Lower lobe of right lung (tissue), 2 donors: ENCODE results near the gene TGFB1. TPM values are rescaled to one million over a fixed set of nuclear protein-coding genes. Genes with fewer than 3 reads are reported as not detected.

Experiments
- ATAC-seq, 2 donors: fragments of 200-7000 bp; cut with Tn5 transposase; one replicate each; pipeline ENCODE4 v1.9.1; 2020 to 2022; ENCODE audit warnings: mild to moderate bottlenecking in 2 of 2, moderate library complexity in 2 of 2
- DNase-seq: peaks from one replicate; pipeline ENCODE4 v3.0.0-alpha.2; 2020
- H3K27ac ChIP-seq: fragments of 200-600 bp; one replicate; pipeline ENCODE4 v1.8.0; 2022
- H3K27me3 ChIP-seq: fragments of 200-600 bp; one replicate; pipeline ENCODE4 v1.8.0; 2022; ENCODE audit warnings: low read depth
- H3K36me3 ChIP-seq: fragments of 200-600 bp; one replicate; pipeline ENCODE4 v1.8.0; 2022; ENCODE audit warnings: mild to moderate bottlenecking
- H3K4me1 ChIP-seq: fragments of 200-600 bp; one replicate; pipeline ENCODE4 v1.8.0; 2022
- H3K4me3 ChIP-seq: fragments of 200-600 bp; one replicate; pipeline ENCODE4 v1.8.0; 2022; ENCODE audit warnings: mild to moderate bottlenecking
- H3K9me3 ChIP-seq: fragments of 200-600 bp; one replicate; pipeline ENCODE4 v1.8.0; 2022
- intact Hi-C: fragments of 100-400 bp; cut with DNase I; formaldehyde crosslinking; loops from one replicate; pipeline ENCODE4 v1.11.0; 2022
- total RNA-seq: library from RNA; stranded (reverse); fragmentation: NEBNext Ultra II Directional; extraction: Animal tissue kit (Norgen Biotek cat#: 25700); gene quantifications from one replicate; pipeline ENCODE4 v1.2.1, GENCODE V29; 2021
- TF ChIP-seq, protein P1 (sequence below): fragments of 200-600 bp; IDR thresholded peaks from one replicate; pipeline ENCODE4 v1.8.0; 2022; ENCODE audit warnings: antibody characterized with exemption, mild to moderate bottlenecking
- donor health status: DM: no; HTN: yes; CAD: no; lungs with severe emphysema.

Gene TGFB1
- total RNA-seq, 1 donor from 2014 or later, result 114 TPM

- TF ChIP-seq, protein P1, sequence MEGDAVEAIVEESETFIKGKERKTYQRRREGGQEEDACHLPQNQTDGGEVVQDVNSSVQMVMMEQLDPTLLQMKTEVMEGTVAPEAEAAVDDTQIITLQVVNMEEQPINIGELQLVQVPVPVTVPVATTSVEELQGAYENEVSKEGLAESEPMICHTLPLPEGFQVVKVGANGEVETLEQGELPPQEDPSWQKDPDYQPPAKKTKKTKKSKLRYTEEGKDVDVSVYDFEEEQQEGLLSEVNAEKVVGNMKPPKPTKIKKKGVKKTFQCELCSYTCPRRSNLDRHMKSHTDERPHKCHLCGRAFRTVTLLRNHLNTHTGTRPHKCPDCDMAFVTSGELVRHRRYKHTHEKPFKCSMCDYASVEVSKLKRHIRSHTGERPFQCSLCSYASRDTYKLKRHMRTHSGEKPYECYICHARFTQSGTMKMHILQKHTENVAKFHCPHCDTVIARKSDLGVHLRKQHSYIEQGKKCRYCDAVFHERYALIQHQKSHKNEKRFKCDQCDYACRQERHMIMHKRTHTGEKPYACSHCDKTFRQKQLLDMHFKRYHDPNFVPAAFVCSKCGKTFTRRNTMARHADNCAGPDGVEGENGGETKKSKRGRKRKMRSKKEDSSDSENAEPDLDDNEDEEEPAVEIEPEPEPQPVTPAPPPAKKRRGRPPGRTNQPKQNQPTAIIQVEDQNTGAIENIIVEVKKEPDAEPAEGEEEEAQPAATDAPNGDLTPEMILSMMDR, result no peak
- DNase-seq (no peak), ATAC-seq (no peak)
- Histone ChIP-seq H3K36me3 (peaks cover 100% of the 10 kb centered on the region), H3K9me3 (no peaks in the 10 kb centered on the region), H3K27me3 (no peaks in the 10 kb centered on the region), H3K4me3 (no peak overlapping the region), H3K4me1 (no peaks in the 10 kb centered on the region), H3K27ac (no peak overlapping the region)
- intact Hi-C loops, result no loop called here
Observed at GRCh38 chr19:41288673-41289530, 64.8 kb downstream of the TGFB1 start.

Other genes starting within 250 kb of the TGFB1 start
- 1.7 TPM for gene CYP2F1, start 239.5 kb downstream of the TGFB1 start, total RNA-seq
- 11.0 TPM for gene CYP2S1, start 160.7 kb downstream of the TGFB1 start, total RNA-seq
- gene AXL, start 134.7 kb downstream of the TGFB1 start, total RNA-seq, result 92.7 TPM
- gene HNRNPUL1, start 89.5 kb downstream of the TGFB1 start, total RNA-seq, result 191 TPM
- gene CCDC97, start 43.8 kb downstream of the TGFB1 start, total RNA-seq, result 30.3 TPM
- 8.2 TPM for gene B9D2, start 10.2 kb upstream of the TGFB1 start, total RNA-seq
- gene TMEM91, start 22.6 kb upstream of the TGFB1 start, total RNA-seq, result 29.8 TPM
- 13.2 TPM for gene EXOSC5, start 43.4 kb upstream of the TGFB1 start, total RNA-seq
- gene BCKDHA, start 43.9 kb upstream of the TGFB1 start, total RNA-seq, result 13.4 TPM
- 22.5 TPM for gene B3GNT8, start 73.5 kb upstream of the TGFB1 start, total RNA-seq
- 57.7 TPM for gene DMAC2, start 86.0 kb upstream of the TGFB1 start, total RNA-seq
- not detected for gene ERICH4, start 89.2 kb upstream of the TGFB1 start, total RNA-seq
- gene CEACAM21, start 222.2 kb upstream of the TGFB1 start, total RNA-seq, result 28.8 TPM